Ectodermal cell (in vitro differentiated cells): Measurements from ENCODE around the gene FHIT.

ENCODE experiments used
- H3K27ac ChIP-seq: 2 replicates; pipeline ENCODE4 v1.7.0; 2013; ENCODE audit warnings: mild to moderate bottlenecking, low read depth, low read length; ENCODE audit not compliant: insufficient read depth, poor library complexity, severe bottlenecking
- H3K27me3 ChIP-seq: 2 replicates; pipeline ENCODE4 v1.7.0; 2013; ENCODE audit warnings: mild to moderate bottlenecking, low read length; ENCODE audit not compliant: insufficient read depth, control insufficient read depth, poor library complexity, severe bottlenecking
- H3K36me3 ChIP-seq: one replicate; pipeline ENCODE4 v1.7.0; 2013; ENCODE audit warnings: low read length; ENCODE audit not compliant: control insufficient read depth, insufficient read depth
- H3K4me1 ChIP-seq: one replicate; pipeline ENCODE4 v1.7.0; 2013; ENCODE audit warnings: low read length; ENCODE audit not compliant: control insufficient read depth, insufficient read depth
- H3K4me3 ChIP-seq: 2 replicates; pipeline ENCODE4 v1.7.0; 2013; ENCODE audit warnings: low read depth, low read length, control low read depth; ENCODE audit not compliant: insufficient read depth
- H3K9me3 ChIP-seq: 2 replicates; pipeline ENCODE4 v1.7.0; 2013; ENCODE audit warnings: mild to moderate bottlenecking, low read length, moderate library complexity; ENCODE audit not compliant: control insufficient read depth
- WGBS, 2 experiments: methylation state at CpG; one replicate each; pipeline ENCODE4 v1.1.7; 2013; ENCODE audit warnings: missing lambda C conversion rate in 2 of 2; 5-methylcytosine and 5-hydroxymethylcytosine counted together

FHIT gene

DNA sequence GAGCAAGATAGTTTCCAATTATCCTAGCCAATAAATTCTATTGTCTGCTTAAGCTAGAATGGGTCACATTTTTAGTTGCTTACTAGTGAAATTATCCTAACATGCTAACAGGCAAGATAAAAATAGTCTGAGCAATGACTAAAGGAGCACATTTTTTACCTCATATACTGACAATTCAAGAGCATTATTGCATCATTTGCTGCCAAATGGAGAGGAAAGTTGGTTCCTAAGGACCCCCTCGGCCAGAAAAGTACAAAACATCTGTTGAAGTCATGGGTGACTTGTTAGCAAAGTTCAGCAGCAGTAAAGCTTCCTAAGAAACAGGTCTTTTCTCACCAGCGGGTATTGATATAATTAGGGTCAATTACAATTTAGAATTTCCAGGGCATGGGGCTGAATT, 1001.0 kb downstream of the FHIT start:
- no peaks in the 10 kb centered on the region for H3K36me3 ChIP-seq
- 73 to 94% methylated on average over 2 of the region's 2 CpGs for WGBS, 2 experiments
- no peaks in the 10 kb centered on the region for H3K27me3 ChIP-seq
- H3K27ac ChIP-seq = no peak overlapping the region
- H3K4me3 ChIP-seq = no peak overlapping the region
- no peaks in the 10 kb centered on the region for H3K9me3 ChIP-seq
- H3K4me1 ChIP-seq = no peaks in the 10 kb centered on the region

DNA sequence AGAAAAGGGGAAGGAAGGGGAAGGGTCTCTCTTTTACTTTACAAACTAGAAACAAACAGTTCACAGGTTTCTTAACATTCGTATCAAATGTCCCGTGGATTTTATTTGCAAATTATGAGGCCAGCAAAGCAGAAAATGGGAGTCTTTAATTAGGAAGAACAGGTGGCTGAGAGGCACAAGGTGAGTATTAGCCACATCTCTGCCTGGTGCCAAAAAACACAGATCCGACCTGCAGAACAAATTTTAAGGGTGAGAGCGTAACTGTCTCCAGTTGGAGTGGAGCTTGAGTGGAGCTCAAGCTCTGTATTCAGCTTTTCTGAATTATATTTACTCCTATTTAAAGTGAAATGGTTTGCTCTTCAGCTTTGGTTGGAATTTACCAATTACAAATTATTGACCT, 1004.9 kb downstream of the FHIT start:
- Histone ChIP-seq H3K27me3 (no peaks in the 10 kb centered on the region), H3K9me3 (no peaks in the 10 kb centered on the region), H3K4me3 (no peak overlapping the region), H3K4me1 (no peaks in the 10 kb centered on the region), H3K27ac (no peak overlapping the region), H3K36me3 (no peaks in the 10 kb centered on the region)
- WGBS, 2 experiments = 90 to 92% methylated on average over 4 of the region's 4 CpGs

DNA sequence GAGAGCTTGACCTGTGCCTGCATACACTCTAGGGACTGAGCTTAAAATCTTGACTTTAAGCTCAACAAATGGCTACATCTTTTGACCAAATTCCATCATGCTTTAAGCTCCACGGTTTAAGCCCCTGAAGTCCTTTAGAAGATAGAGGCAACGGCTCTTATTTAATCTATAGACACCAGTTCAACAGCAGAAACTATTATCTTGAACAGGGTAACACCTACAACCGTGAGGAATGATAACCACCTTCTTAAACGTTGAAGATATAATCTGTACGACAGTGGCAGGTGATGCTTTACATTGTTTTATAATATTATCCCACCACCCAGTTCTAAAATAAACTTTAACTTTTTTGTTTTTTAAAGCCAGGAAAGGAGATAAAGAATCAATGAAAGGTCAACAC, 1007.8 kb downstream of the FHIT start:
- no peaks in the 10 kb centered on the region for H3K36me3 ChIP-seq
- no peak overlapping the region for H3K4me3 ChIP-seq
- no peaks in the 10 kb centered on the region for H3K4me1 ChIP-seq
- no peak overlapping the region for H3K27ac ChIP-seq
- no peaks in the 10 kb centered on the region for H3K9me3 ChIP-seq
- no peaks in the 10 kb centered on the region for H3K27me3 ChIP-seq
- WGBS, 2 experiments = 83 to 94% methylated on average over 3 to 5 of the region's 5 CpGs

DNA sequence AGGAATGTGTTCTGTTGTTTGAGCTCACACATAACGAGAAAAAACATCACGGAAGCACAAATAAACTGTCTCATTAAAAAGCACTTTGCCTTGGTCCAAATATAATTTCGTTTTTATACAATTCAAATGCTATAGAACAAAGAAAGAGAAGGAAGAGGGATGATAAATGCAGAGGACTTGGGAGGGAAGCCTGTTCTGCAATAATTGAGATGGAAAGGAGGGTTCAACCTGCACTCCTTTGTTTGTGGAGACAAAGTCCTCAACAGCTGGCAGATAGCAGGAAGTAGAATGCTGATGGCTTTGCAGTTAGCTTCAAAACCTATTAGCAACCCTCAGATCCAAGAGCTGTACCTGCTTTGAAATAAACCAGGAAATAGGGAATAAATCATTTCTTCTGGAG, 1010.8 kb downstream of the FHIT start:
- Histone ChIP-seq H3K4me1 (no peaks in the 10 kb centered on the region), H3K4me3 (no peak overlapping the region), H3K27me3 (no peaks in the 10 kb centered on the region), H3K36me3 (no peaks in the 10 kb centered on the region), H3K27ac (no peak overlapping the region), H3K9me3 (no peaks in the 10 kb centered on the region)
- 62% methylated on average over 3 of the region's 3 CpGs; no CpG with 5 or more reads in 1 of the 2 experiments for WGBS, 2 experiments

DNA sequence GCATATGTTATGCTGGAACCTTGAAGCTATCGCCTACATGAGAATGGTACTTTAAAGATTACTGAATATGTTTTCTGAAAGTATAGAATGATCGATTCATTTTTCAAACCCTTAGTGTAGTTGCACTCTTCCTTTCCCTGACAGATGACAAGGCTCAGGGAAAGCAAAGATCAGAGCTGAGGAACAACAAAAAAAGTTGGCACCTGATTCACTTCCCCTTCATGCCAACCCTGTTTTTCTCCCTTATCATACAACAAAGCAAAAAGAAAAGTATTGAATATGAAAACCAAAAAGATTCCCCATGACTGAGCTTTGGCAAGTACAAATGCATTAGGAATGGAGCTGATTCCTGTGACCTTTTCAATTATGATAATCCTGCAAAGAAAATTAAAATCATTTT, 1012.7 kb downstream of the FHIT start:
- no peaks in the 10 kb centered on the region for H3K27me3 ChIP-seq
- no peak overlapping the region for H3K4me3 ChIP-seq
- 92 to 100% methylated on average over 2 of the region's 2 CpGs for WGBS, 2 experiments
- no peaks in the 10 kb centered on the region for H3K9me3 ChIP-seq
- H3K4me1 ChIP-seq = no peaks in the 10 kb centered on the region
- no peaks in the 10 kb centered on the region for H3K36me3 ChIP-seq
- no peak overlapping the region for H3K27ac ChIP-seq

DNA sequence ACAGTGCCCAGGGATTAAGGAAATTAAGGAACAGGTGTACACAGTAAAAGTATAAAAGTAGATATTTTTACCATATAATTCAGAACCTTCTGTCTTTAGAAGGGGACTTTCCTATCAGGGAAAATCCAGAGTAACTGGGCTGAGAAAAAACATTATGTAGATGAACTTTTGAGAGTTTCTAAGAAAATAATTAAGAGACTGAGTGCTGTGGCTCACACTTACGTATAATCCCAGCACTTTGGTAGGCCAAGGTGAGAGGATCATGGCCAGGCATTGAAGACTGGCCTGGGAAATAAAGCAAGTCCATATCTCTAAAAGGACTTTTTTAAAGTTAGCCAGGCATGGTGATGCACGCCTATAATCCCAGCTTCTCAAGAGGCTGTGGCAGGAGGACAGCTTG, 1021.8 kb downstream of the FHIT start:
- Histone ChIP-seq H3K27me3 (no peaks in the 10 kb centered on the region), H3K9me3 (no peaks in the 10 kb centered on the region), H3K4me1 (no peaks in the 10 kb centered on the region), H3K27ac (no peak overlapping the region), H3K4me3 (no peak overlapping the region), H3K36me3 (no peaks in the 10 kb centered on the region)
- 90 to 95% methylated on average over 2 of the region's 2 CpGs for WGBS, 2 experiments

DNA sequence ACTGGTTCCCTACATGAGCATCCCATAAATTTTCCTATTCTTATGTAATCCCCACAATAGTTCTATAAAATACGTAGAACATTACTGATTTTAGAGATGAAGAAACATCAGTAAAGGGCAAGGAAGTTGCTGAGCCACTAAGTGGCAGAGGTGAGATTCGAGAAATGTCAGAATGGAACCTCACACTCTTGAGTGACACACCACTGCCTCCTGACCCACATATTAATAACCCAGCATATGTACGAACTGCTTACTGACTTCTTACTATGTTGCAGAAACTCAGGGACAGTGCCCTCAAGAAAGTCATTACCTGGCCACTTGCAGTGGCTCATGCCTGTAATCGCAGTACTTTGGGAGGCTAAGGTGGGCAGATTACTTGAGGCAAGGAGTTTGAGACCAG, 1022.4 kb downstream of the FHIT start:
- no peaks in the 10 kb centered on the region for H3K4me1 ChIP-seq
- no peak overlapping the region for H3K4me3 ChIP-seq
- H3K36me3 ChIP-seq = no peaks in the 10 kb centered on the region
- no peaks in the 10 kb centered on the region for H3K9me3 ChIP-seq
- no peaks in the 10 kb centered on the region for H3K27me3 ChIP-seq
- no peak overlapping the region for H3K27ac ChIP-seq
- 89 to 94% methylated on average over 3 to 4 of the region's 4 CpGs for WGBS, 2 experiments

DNA sequence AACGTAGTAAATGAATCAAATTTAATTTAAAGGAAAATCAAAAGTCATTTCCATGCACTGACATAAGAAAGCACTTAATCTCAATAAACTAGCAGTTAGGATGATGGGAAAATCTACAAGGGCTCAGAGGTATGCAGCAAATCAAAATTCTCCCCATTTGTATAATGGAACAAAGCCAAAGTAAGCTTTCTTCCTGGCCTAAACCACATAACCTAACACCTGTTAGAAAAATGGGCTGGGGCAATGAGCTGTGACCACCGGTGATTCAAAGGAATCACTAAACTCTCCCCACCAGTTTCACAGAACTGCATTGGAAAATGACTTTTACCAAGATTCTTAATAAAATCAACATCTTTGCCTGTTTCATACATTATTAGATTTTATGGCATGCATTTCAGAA, 1024.3 kb downstream of the FHIT start:
- 87 to 88% methylated on average over 1 to 2 of the region's 2 CpGs for WGBS, 2 experiments
- H3K4me1 ChIP-seq = no peaks in the 10 kb centered on the region
- no peak overlapping the region for H3K4me3 ChIP-seq
- H3K27ac ChIP-seq = no peak overlapping the region
- no peaks in the 10 kb centered on the region for H3K9me3 ChIP-seq
- no peaks in the 10 kb centered on the region for H3K27me3 ChIP-seq
- no peaks in the 10 kb centered on the region for H3K36me3 ChIP-seq

DNA sequence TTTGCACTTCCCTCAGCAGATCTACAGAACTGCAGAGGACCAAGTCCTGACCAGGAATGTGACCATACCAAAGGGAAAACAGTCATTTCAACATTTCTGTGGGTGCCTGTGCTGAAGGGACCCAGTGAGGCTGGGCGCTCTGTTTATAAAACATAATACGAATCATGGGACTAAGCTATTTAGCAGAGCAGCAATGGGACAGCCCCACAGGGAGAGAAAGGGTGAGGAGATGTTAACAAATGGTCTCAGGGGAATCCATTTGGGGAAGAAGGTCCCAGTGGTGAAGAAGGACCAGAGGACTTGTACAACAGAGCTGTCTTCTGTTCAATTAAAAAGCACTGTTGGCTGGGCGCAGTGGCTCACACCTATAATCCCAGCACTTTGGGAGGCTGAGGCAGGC, 1025.4 kb downstream of the FHIT start:
- no peaks in the 10 kb centered on the region for H3K27me3 ChIP-seq
- no peaks in the 10 kb centered on the region for H3K36me3 ChIP-seq
- no peak overlapping the region for H3K4me3 ChIP-seq
- no peaks in the 10 kb centered on the region for H3K4me1 ChIP-seq
- WGBS, 2 experiments = 96 to 97% methylated on average over 3 of the region's 3 CpGs
- no peaks in the 10 kb centered on the region for H3K9me3 ChIP-seq
- H3K27ac ChIP-seq = no peak overlapping the region

DNA sequence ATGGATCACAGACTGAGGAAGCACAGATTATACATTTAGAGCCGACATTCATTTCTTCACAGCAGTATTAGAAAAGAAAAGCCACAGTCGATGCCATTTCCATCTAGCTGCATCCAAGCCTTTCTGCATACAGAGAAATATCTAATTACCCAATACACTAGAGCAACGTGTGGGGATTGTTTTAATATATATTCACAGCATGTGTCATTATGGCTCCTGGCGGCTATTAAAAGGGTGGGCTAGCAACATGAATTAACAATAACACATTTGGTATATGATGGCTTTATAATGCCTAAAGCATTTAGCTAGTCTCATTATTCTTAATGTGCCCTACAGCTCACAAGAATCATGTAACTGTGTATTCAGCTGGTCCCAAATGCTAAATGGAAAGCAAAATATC, 1030.5 kb downstream of the FHIT start:
- Histone ChIP-seq H3K27me3 (no peaks in the 10 kb centered on the region), H3K27ac (no peak overlapping the region), H3K36me3 (no peaks in the 10 kb centered on the region), H3K4me1 (no peaks in the 10 kb centered on the region), H3K4me3 (no peak overlapping the region), H3K9me3 (no peaks in the 10 kb centered on the region)
- WGBS, 2 experiments = 89 to 99% methylated on average over 3 of the region's 4 CpGs

DNA sequence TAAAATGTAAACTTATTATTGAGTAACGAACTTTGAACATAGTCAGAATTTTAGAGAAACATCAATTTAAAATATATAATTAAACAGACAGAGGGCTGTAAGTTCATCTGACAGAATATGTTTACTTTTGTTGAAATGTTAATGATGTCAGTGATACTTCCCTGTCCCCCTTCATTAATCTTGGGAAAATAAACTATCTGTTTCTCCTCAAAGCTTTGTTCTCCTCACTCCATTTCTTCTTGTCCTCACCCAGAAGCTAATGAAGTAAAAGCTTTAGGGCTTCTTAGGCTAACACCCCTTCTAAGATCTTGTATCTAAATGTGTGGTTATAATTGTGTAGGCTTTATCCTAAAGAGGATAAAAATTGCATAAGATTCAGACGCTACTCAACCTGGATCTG, 1031.8 kb downstream of the FHIT start:
- Histone ChIP-seq H3K27me3 (no peaks in the 10 kb centered on the region), H3K4me1 (no peaks in the 10 kb centered on the region), H3K9me3 (no peaks in the 10 kb centered on the region), H3K27ac (no peak overlapping the region), H3K36me3 (no peaks in the 10 kb centered on the region), H3K4me3 (no peak overlapping the region)
- 92 to 97% methylated on average over 1 of the region's 2 CpGs for WGBS, 2 experiments
